Thyroid gland (tissue), 4 donors: ENCODE results near the gene COP1. TPM values are rescaled to one million over a fixed set of nuclear protein-coding genes. Genes with fewer than 3 reads are reported as not detected.

Experiments
- DNase-seq, 2 donors: peaks; one replicate each; pipeline ENCODE4 v3.0.0-alpha.2; 2019
- H3K27ac ChIP-seq, 3 donors: fragments of 200-600 bp; sonication (generic); 1 replicate in 2 of 3; 2 replicates in 1 of 3; pipeline ENCODE4 v1.5.1; 2016 to 2019; ENCODE audit warnings: mild to moderate bottlenecking in 1 of 3, moderate library complexity in 1 of 3
- H3K27me3 ChIP-seq: fragments of 200-600 bp; sonication (generic); one replicate; pipeline ENCODE4 v1.5.1; 2019
- H3K36me3 ChIP-seq, 2 donors: fragments of 200-600 bp; sonication (generic); one replicate each; pipeline ENCODE4 v1.5.1; 2016 to 2019
- H3K4me1 ChIP-seq, 2 donors: fragments of 200-600 bp; sonication (generic); one replicate each; pipeline ENCODE4 v1.5.1; 2017 to 2019
- H3K4me3 ChIP-seq, 3 donors: fragments of 200-600 bp; sonication (generic); replicated peaks in 1 of 3; 1 replicate in 2 of 3; 2 replicates in 1 of 3; pipeline ENCODE4 v1.5.1; 2016; ENCODE audit warnings: mild to moderate bottlenecking in 1 of 3
- H3K9me3 ChIP-seq: fragments of 200-600 bp; sonication (generic); one replicate; pipeline ENCODE4 v1.5.1; 2017
- CTCF ChIP-seq, 6 experiments: fragments of 200-600 bp in 3 of 6; fragments of 450-650 bp in 3 of 6; sonication (generic) in 3 of 6; IDR thresholded peaks; one replicate each; pipeline ENCODE4 v1.5.1; 2016 to 2019; ENCODE audit warnings: antibody characterized with exemption in 6 of 6, mild to moderate bottlenecking in 2 of 6, inconsistent platforms in 1 of 6, moderate library complexity in 1 of 6
- POLR2A ChIP-seq, 2 donors: fragments of 450-650 bp; IDR thresholded peaks; one replicate each; pipeline ENCODE4 v1.6.1; 2017; ENCODE audit warnings: antibody characterized with exemption in 2 of 2, mild to moderate bottlenecking in 2 of 2, moderate library complexity in 1 of 2
- WGBS, 2 donors: methylation state at CpG; one replicate each; pipeline ENCODE4 v1.1.5; 2017; 5-methylcytosine and 5-hydroxymethylcytosine counted together
- intact Hi-C: fragments of 100-400 bp; cut with DNase I; formaldehyde crosslinking; loops from one replicate; pipeline ENCODE4 v1.15.1; 2023
- total RNA-seq, 4 donors: library from RNA; depleted of rRNA; stranded (reverse); fragments of >200 nt; gene quantifications; one replicate each; pipeline ENCODE4 v1.2.3, GENCODE V29; 2016

The COP1 gene
- total RNA-seq, 4 donors from 2014 or later = 67.8 to 116 (median 78.5) TPM

DNA sequence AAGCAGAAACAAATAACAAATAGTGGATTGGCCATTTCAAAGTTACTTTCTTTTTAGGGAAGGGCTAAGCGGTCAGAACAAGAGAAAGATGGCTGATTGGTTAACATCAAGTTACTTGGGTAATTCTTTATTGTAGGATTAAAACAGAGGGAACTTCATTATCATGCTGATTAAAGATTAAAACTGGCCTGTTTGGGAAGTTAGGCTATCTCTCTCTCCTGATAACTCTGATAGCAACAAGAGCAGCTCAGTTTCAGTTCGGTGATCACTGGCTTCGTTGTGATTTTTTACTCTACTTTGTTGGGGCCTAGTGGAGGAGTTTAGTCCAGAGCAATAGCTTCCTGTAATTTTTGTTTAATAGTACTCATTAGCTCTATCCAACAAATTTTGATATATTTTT lies 20.5 kb upstream of the COP1 start:
- H3K27ac ChIP-seq = peak overlapping the region; percentile 67 to 84 (median 74)
- DNase-seq = no peak
- 39 to 46% methylated on average over 3 of the region's 3 CpGs for WGBS, 2 donors
- no peaks in the 10 kb centered on the region for H3K9me3 ChIP-seq
- H3K36me3 ChIP-seq = no peaks in the 10 kb centered on the region
- peaks cover 38 to 41% of the 10 kb centered on the region in 2 donors for H3K4me1 ChIP-seq
- intact Hi-C loops = no loop called here
- TF ChIP-seq POLR2A (IDR thresholded peaks at IDR 0.05) (no peak), CTCF (IDR thresholded peaks at IDR 0.05) (no peak)
- no peak overlapping the region for H3K4me3 ChIP-seq
- H3K27me3 ChIP-seq = no peaks in the 10 kb centered on the region

- intact Hi-C loops = no loop called here
- peak; percentile 42 to 55 for DNase-seq
- 22 to 25% methylated on average over 2 of the region's 2 CpGs for WGBS, 2 donors
- H3K9me3 ChIP-seq = no peaks in the 10 kb centered on the region
- H3K36me3 ChIP-seq = no peaks in the 10 kb centered on the region
- H3K27me3 ChIP-seq = no peaks in the 10 kb centered on the region
- TF ChIP-seq POLR2A (IDR thresholded peaks at IDR 0.05) (no peak), CTCF (IDR thresholded peaks at IDR 0.05) (no peak)
- peak overlapping the region in 2 of 3 donors; percentile 43 to 67 for H3K27ac ChIP-seq
- H3K4me1 ChIP-seq = peaks cover 38 to 41% of the 10 kb centered on the region in 2 donors
- no peak overlapping the region for H3K4me3 ChIP-seq
These were observed 18.8 kb upstream of the COP1 start for GRCh38 chr1:176225911-176226310.

DNA sequence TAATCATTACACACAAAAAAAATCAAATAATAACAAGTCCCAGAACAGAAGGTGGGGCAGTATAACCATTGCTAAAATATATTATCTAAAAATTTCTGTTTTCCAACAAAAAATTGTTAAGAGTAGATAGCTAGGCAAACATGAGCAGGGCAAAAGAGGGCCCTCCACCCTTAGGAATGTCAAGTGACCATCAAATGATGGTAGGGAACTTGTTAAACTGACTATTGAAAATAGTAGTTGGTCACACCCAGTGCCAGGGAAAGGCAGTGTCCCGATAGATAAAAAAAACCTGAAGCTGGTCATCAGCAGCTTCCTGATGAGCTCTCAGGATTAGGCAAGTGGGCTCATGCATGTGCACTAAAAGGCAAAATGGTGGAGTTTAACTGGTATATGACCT lies 18.4 kb upstream of the COP1 start:
- intact Hi-C loops = no loop called here
- H3K27me3 ChIP-seq = no peaks in the 10 kb centered on the region
- peak overlapping the region in 2 of 3 donors; percentile 53 to 67 for H3K27ac ChIP-seq
- no peak for TF ChIP-seq CTCF (IDR thresholded peaks at IDR 0.05)
- no peak for TF ChIP-seq POLR2A (IDR thresholded peaks at IDR 0.05)
- peak; percentile 65 to 69 for DNase-seq
- peaks cover 38 to 41% of the 10 kb centered on the region in 2 donors for H3K4me1 ChIP-seq
- H3K9me3 ChIP-seq = no peaks in the 10 kb centered on the region
- H3K4me3 ChIP-seq = no peak overlapping the region
- WGBS, 2 donors = 21 to 43% methylated on average over 1 of the region's 1 CpG
- no peaks in the 10 kb centered on the region for H3K36me3 ChIP-seq

- Histone ChIP-seq H3K4me1 (peaks cover 27 to 31% of the 10 kb centered on the region in 2 donors), H3K27ac (no peak overlapping the region), H3K4me3 (no peak overlapping the region), H3K27me3 (no peaks in the 10 kb centered on the region), H3K36me3 (no peaks in the 10 kb centered on the region), H3K9me3 (no peaks in the 10 kb centered on the region)
- DNase-seq = no peak
- TF ChIP-seq POLR2A (IDR thresholded peaks at IDR 0.05) (no peak), CTCF (IDR thresholded peaks at IDR 0.05) (no peak)
- whole genome bisulfite sequencing, 2 donors = 86% methylated on average over 1 of the region's 1 CpG
- intact Hi-C loops = no loop called here
These were observed 15.1 kb upstream of the COP1 start for GRCh38 chr1:176222196-176222595.

- Histone ChIP-seq H3K4me1 (peaks cover 12 to 14% of the 10 kb centered on the region in 2 donors), H3K9me3 (no peaks in the 10 kb centered on the region), H3K27me3 (no peaks in the 10 kb centered on the region), H3K4me3 (no peak overlapping the region), H3K36me3 (no peaks in the 10 kb centered on the region), H3K27ac (no peak overlapping the region)
- TF ChIP-seq POLR2A (IDR thresholded peaks at IDR 0.05) (no peak), CTCF (IDR thresholded peaks at IDR 0.05) (no peak)
- DNase-seq = no peak
- 83 to 84% methylated on average over 8 of the region's 8 CpGs for WGBS, 2 donors
- intact Hi-C loops = no loop called here
These were observed 13.1 kb upstream of the COP1 start for GRCh38 chr1:176220100-176220689.
